Adrenal gland (tissue), 5 donors: ENCODE data around the gene RAB12.

Source experiments
- CTCF ChIP-seq, 6 experiments: fragments of 450-650 bp in 4 of 6; fragments of 200-600 bp in 2 of 6; sonication (generic) in 1 of 6; IDR thresholded peaks; 1 replicate in 5 of 6; 2 replicates in 1 of 6; pipeline versions ENCODE4 v1.5.1 to v1.8.0; 2016 to 2021; ENCODE audit warnings: antibody characterized with exemption in 6 of 6, mild to moderate bottlenecking in 2 of 6, moderate library complexity in 1 of 6
- POLR2A ChIP-seq, 2 donors: fragments of 450-650 bp; IDR thresholded peaks; one replicate each; pipeline ENCODE4 v1.6.1; 2017; ENCODE audit warnings: antibody characterized with exemption in 2 of 2, mild to moderate bottlenecking in 2 of 2, moderate library complexity in 1 of 2
- donor health status: DM: no; HTN: no; CAD: no.

- TF ChIP-seq CTCF (IDR thresholded peaks at IDR 0.05) (no peak), POLR2A (IDR thresholded peaks at IDR 0.05) (no peak)
Observed at GRCh38 chr18:8584798-8585197, 24.4 kb upstream of the RAB12 start.
